KOPT-K1 (cell line): ENCODE measurements around the gene C10orf67.

ENCODE experiments used
- H3K27ac ChIP-seq: fragments of 200-600 bp; sonication (generic); 2 replicates; pipeline ENCODE4 v1.5.1; 2016; ENCODE audit warnings: antibody characterized with exemption, mild to moderate bottlenecking, low read depth, low read length; ENCODE audit not compliant: poor library complexity, severe bottlenecking
- H3K36me3 ChIP-seq: fragments of 200-600 bp; sonication (generic); 2 replicates; pipeline ENCODE4 v1.5.1; 2017; ENCODE audit warnings: antibody characterized with exemption, mild to moderate bottlenecking, low read length, moderate library complexity; ENCODE audit not compliant: insufficient read depth
- H3K9me3 ChIP-seq: fragments of 200-600 bp; sonication (generic); 2 replicates; pipeline ENCODE4 v1.5.1; 2017; ENCODE audit warnings: antibody characterized with exemption, low read length, mild to moderate bottlenecking; ENCODE audit not compliant: insufficient read depth, poor library complexity, severe bottlenecking

Gene C10orf67

GRCh38 chr10:23345861-23346260, 1.3 kb upstream of the C10orf67 start:
- Histone ChIP-seq H3K36me3 (no peaks in the 10 kb centered on the region), H3K9me3 (peaks cover 5% of the 10 kb centered on the region), H3K27ac (no peak overlapping the region)

GRCh38 chr10:23343591-23344240, 881 bp downstream of the C10orf67 start:
- H3K27ac ChIP-seq: no peak overlapping the region
- H3K36me3 ChIP-seq: no peaks in the 10 kb centered on the region
- H3K9me3 ChIP-seq: peaks cover 5% of the 10 kb centered on the region

GRCh38 chr10:23342213-23342884, 2.2 kb downstream of the C10orf67 start:
- Histone ChIP-seq H3K36me3 (no peaks in the 10 kb centered on the region), H3K27ac (no peak overlapping the region), H3K9me3 (peaks cover 5% of the 10 kb centered on the region)

- Histone ChIP-seq H3K27ac (no peak overlapping the region), H3K36me3 (no peaks in the 10 kb centered on the region), H3K9me3 (peaks cover 5% of the 10 kb centered on the region)
Measured at GRCh38 chr10:23341004-23341403, 3.6 kb downstream of the C10orf67 start.

GRCh38 chr10:23340354-23340753, 4.2 kb downstream of the C10orf67 start:
- peaks cover 5% of the 10 kb centered on the region for H3K9me3 ChIP-seq
- no peak overlapping the region for H3K27ac ChIP-seq

GRCh38 chr10:23338886-23339285, 5.7 kb downstream of the C10orf67 start:
- H3K9me3 ChIP-seq: no peaks in the 10 kb centered on the region
- no peak overlapping the region for H3K27ac ChIP-seq
- H3K36me3 ChIP-seq: no peaks in the 10 kb centered on the region

More at GRCh38 chr10:23340354-23340753, 4.2 kb downstream of the C10orf67 start:
- H3K36me3 ChIP-seq: no peaks in the 10 kb centered on the region

- no peak overlapping the region for H3K27ac ChIP-seq
- H3K9me3 ChIP-seq: no peaks in the 10 kb centered on the region
- H3K36me3 ChIP-seq: no peaks in the 10 kb centered on the region
Measured at GRCh38 chr10:23338155-23338828, 6.3 kb downstream of the C10orf67 start.

GRCh38 chr10:23337616-23338015, 7.0 kb downstream of the C10orf67 start:
- no peaks in the 10 kb centered on the region for H3K9me3 ChIP-seq
- no peak overlapping the region for H3K27ac ChIP-seq
- H3K36me3 ChIP-seq: no peaks in the 10 kb centered on the region

- Histone ChIP-seq H3K27ac (no peak overlapping the region), H3K36me3 (no peaks in the 10 kb centered on the region), H3K9me3 (no peaks in the 10 kb centered on the region)
Measured at GRCh38 chr10:23331567-23332301, 12.9 kb downstream of the C10orf67 start.

- H3K36me3 ChIP-seq: no peaks in the 10 kb centered on the region
- no peaks in the 10 kb centered on the region for H3K9me3 ChIP-seq
- no peak overlapping the region for H3K27ac ChIP-seq
Measured at GRCh38 chr10:23330948-23331347, 13.6 kb downstream of the C10orf67 start.

GRCh38 chr10:23326544-23327307, 17.9 kb downstream of the C10orf67 start:
- H3K27ac ChIP-seq: no peak overlapping the region
- H3K9me3 ChIP-seq: no peaks in the 10 kb centered on the region
- no peaks in the 10 kb centered on the region for H3K36me3 ChIP-seq

GRCh38 chr10:23325132-23325531, 19.5 kb downstream of the C10orf67 start:
- Histone ChIP-seq H3K9me3 (no peaks in the 10 kb centered on the region), H3K36me3 (no peaks in the 10 kb centered on the region), H3K27ac (no peak overlapping the region)

GRCh38 chr10:23324351-23324750, 20.2 kb downstream of the C10orf67 start:
- Histone ChIP-seq H3K9me3 (no peaks in the 10 kb centered on the region), H3K36me3 (no peaks in the 10 kb centered on the region), H3K27ac (no peak overlapping the region)

GRCh38 chr10:23322082-23322481, 22.5 kb downstream of the C10orf67 start:
- peaks cover 2% of the 10 kb centered on the region for H3K9me3 ChIP-seq
- H3K27ac ChIP-seq: no peak overlapping the region
- no peaks in the 10 kb centered on the region for H3K36me3 ChIP-seq
